Measurements from ENCODE around the gene KNG1. TPM values are rescaled to one million over a fixed set of nuclear protein-coding genes. Genes with fewer than 3 reads are reported as not detected.

The KNG1 gene
- total RNA-seq = not detected

DNA sequence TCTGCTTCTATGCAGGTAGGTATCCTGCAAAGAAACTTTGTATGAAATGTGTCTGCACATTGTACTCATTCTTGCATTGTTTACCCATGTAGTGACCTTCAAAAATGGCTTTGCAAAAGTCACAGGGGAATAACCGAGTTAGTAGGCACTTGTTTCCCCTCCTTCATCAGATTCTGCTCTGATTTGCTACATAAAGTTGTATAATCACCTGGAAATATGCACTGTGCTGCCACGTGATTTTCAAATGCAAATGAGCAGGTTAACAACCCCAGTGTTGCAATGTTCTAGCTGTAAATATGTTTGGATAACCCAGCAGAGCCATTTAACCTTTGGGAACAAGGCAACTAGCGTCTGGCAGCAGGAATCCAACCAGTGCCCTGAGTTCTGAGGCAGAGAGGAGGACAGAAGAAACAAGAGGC is at the start of gene KNG1:
TSS of gene KNG1 (plus strand) at position 321 of the 419 bp plus-strand sequence. CDS start 184 bp downstream, outside the sequence.
- H3K27me3 ChIP-seq = no peaks in the 10 kb centered on the region
- H3K9me3 ChIP-seq = no peaks in the 10 kb centered on the region
- DNase-seq = no peak
- 24 to 41% methylated on average over 3 of the region's 3 CpGs for WGBS, 2 donors
- peak; percentile 45 for ATAC-seq
- H3K27ac ChIP-seq = no peak within 1 kb of the TSS
- no peaks in the 10 kb centered on the region for H3K36me3 ChIP-seq (replicated peaks in 1 of 2; ENCODE audit: insufficient read depth in 1 of 2, low read depth in 2 of 2)
- H3K4me3 ChIP-seq = no peak within 1 kb of the TSS
- H3K4me1 ChIP-seq = peaks cover 8% of the 10 kb centered on the region
- intact Hi-C loops (cut with DNase I) = no loop called here
- TF ChIP-seq POLR2A (IDR thresholded peaks at IDR 0.05) = no peak
- no peak for TF ChIP-seq CTCF (IDR thresholded peaks at IDR 0.05)

DNA sequence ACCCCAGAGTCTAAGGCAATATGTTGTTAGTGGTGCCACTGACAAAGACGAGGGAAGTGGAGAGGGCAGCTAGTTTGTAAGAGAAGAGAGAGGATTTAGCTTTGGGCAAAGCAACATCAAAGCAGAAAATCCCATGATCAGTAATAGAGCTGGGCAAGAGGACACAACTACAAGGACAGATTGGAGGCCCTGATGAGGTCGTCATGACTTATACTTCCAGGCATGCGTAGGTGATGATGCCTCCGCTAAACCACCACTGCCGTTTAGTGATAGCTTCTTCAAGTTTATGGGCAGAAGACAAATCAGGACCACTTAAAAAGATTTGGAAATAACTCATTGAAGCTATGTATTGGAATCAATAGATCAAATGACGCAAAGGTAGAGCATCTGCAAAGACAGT is 48.7 kb upstream of the KNG1 start:
- 67 to 70% methylated on average over 6 of the region's 6 CpGs for WGBS, 2 donors
- no peak for DNase-seq
- intact Hi-C loops (cut with DNase I) = no loop called here

DNA sequence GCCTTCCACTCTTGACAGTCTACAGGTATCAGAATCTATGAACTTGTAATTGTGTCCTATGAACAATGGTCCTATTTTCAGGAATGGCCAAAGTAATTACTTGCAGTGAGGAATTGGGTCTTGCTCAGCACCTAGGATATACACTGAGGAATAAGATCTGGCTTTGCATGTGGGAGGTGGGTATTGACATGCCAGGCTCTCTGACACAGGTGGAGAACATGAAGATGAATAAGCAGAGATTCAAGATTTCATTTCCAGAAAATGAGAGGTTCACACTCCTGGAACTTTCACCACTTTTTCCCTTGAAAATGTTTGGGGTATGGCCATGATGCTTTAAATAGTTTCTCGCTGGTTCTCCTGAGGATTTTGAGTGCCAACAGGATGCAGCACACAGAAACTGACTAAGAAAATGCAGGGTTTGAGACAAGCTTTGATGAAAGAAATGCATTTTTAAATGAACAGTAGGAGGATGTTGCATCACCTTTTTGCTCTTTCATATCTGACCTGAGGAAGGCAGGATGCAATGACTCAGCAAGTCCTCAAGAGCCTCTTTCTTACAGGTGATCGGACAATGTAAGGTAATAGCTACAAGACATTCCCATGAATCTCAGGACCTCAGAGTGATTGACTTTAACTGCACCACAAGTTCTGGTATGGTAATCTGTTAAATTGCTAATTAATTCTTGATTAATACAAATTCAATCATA is 47.6 kb upstream of the KNG1 start:
- H3K4me3 ChIP-seq = no peak overlapping the region
- no peaks in the 10 kb centered on the region for H3K27me3 ChIP-seq
- ATAC-seq (no peak), DNase-seq (no peak)
- intact Hi-C loops (cut with DNase I) = no loop called here
- no peaks in the 10 kb centered on the region for H3K9me3 ChIP-seq
- H3K4me1 ChIP-seq = peaks cover 7% of the 10 kb centered on the region
- H3K27ac ChIP-seq = no peak overlapping the region
- no peaks in the 10 kb centered on the region for H3K36me3 ChIP-seq (replicated peaks in 1 of 2; ENCODE audit: insufficient read depth in 1 of 2, low read depth in 2 of 2)
- 83 to 84% methylated on average over 2 of the region's 2 CpGs for WGBS, 2 donors
- no peak for TF ChIP-seq POLR2A (IDR thresholded peaks at IDR 0.05)
- no peak for TF ChIP-seq CTCF (IDR thresholded peaks at IDR 0.05)

More for the DNA sequence above, 48.7 kb upstream of the KNG1 start:
- Histone ChIP-seq H3K9me3 (no peaks in the 10 kb centered on the region), H3K27me3 (no peaks in the 10 kb centered on the region), H3K4me3 (no peak overlapping the region), H3K27ac (no peak overlapping the region), H3K4me1 (peaks cover 7% of the 10 kb centered on the region), H3K36me3 (replicated peaks in 1 of 2; ENCODE audit: insufficient read depth in 1 of 2, low read depth in 2 of 2) (no peaks in the 10 kb centered on the region)
- ATAC-seq = no peak
- TF ChIP-seq POLR2A (IDR thresholded peaks at IDR 0.05) = no peak
- no peak for TF ChIP-seq CTCF (IDR thresholded peaks at IDR 0.05)

- intact Hi-C loops (cut with DNase I) = no loop called here
- no peak for TF ChIP-seq POLR2A (IDR thresholded peaks at IDR 0.05)
- no peak for TF ChIP-seq CTCF (IDR thresholded peaks at IDR 0.05)
- H3K27me3 ChIP-seq = no peaks in the 10 kb centered on the region
- ATAC-seq = no peak
- H3K9me3 ChIP-seq = no peaks in the 10 kb centered on the region
- H3K4me3 ChIP-seq = no peak overlapping the region
- H3K36me3 ChIP-seq (replicated peaks in 1 of 2; ENCODE audit: insufficient read depth in 1 of 2, low read depth in 2 of 2) = no peaks in the 10 kb centered on the region
- no peak overlapping the region for H3K27ac ChIP-seq
- DNase-seq = no peak
- peaks cover 7% of the 10 kb centered on the region for H3K4me1 ChIP-seq
Measured at GRCh38 chr3:186670155-186670554, 47.0 kb upstream of the KNG1 start.

DNA sequence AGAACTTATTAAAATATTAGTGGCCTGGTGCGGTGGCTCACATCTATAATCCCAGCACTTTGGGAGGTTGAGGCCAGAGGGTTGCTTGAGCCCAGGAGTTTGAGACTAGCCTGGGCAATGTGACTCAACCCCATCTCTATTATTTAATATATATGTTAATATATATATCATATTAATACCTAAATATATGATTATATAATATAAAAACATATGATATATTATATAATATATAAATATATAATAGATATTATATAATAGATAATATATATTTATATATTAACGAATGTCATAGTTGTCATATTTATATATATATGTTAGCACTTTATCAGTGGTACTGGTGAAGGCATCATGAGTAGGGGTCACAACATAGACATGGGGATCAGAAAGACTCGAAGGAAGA is 46.1 kb upstream of the KNG1 start:
- Histone ChIP-seq H3K27me3 (no peaks in the 10 kb centered on the region), H3K36me3 (replicated peaks in 1 of 2; ENCODE audit: insufficient read depth in 1 of 2, low read depth in 2 of 2) (no peaks in the 10 kb centered on the region), H3K4me1 (no peaks in the 10 kb centered on the region), H3K9me3 (no peaks in the 10 kb centered on the region), H3K27ac (no peak overlapping the region), H3K4me3 (no peak overlapping the region)
- TF ChIP-seq CTCF (IDR thresholded peaks at IDR 0.05) (no peak), POLR2A (IDR thresholded peaks at IDR 0.05) (no peak)
- intact Hi-C loops (cut with DNase I) = no loop called here
- ATAC-seq = no peak
- WGBS, 2 donors = 77 to 79% methylated on average over 3 of the region's 3 CpGs
- no peak for DNase-seq
